Mucosa of gallbladder (tissue), 1 donor: ENCODE measurements around the gene NR2F1. TPM values are rescaled to one million over a fixed set of nuclear protein-coding genes. Genes with fewer than 3 reads are reported as not detected.

ENCODE experiments used
- DNase-seq: peaks from one replicate; pipeline ENCODE4 v3.0.0-alpha.2; 2020; ENCODE audit warnings: low spot score
- total RNA-seq: library from RNA; stranded (reverse); gene quantifications from one replicate; pipeline ENCODE4 v1.2.1, GENCODE V29; 2021
- donor health status: DM: no; HTN: no; CAD: no.

Gene NR2F1
- total RNA-seq, 1 donor from 2014 or later, result 162 TPM

GRCh38 chr5:93603793-93604643 is 21.0 kb downstream of the NR2F1 start:
- DNase-seq, result no peak

GRCh38 chr5:93604644-93605515 is 21.9 kb downstream of the NR2F1 start:
- DNase-seq, result no peak

- no peak for DNase-seq
Observed at GRCh38 chr5:93606382-93606752, 23.3 kb downstream of the NR2F1 start.

GRCh38 chr5:93607367-93608258 is 24.6 kb downstream of the NR2F1 start:
- DNase-seq, result no peak

- DNase-seq, result no peak
Observed at GRCh38 chr5:93608855-93609254, 25.8 kb downstream of the NR2F1 start.

- DNase-seq, result no peak
Observed at GRCh38 chr5:93609762-93610161, 26.7 kb downstream of the NR2F1 start.

GRCh38 chr5:93610581-93611272 is 27.7 kb downstream of the NR2F1 start:
- DNase-seq, result no peak

GRCh38 chr5:93611273-93611975 is 28.4 kb downstream of the NR2F1 start:
- DNase-seq, result no peak

GRCh38 chr5:93611976-93612854 is 29.2 kb downstream of the NR2F1 start:
- DNase-seq, result no peak

GRCh38 chr5:93612855-93613243 is 29.8 kb downstream of the NR2F1 start:
- DNase-seq, result no peak

- DNase-seq, result no peak
Observed at GRCh38 chr5:93616538-93617174, 33.6 kb downstream of the NR2F1 start.

GRCh38 chr5:93620487-93621326 is 37.7 kb downstream of the NR2F1 start:
- DNase-seq, result peak; percentile 68

- peak; percentile 72 for DNase-seq
Observed at GRCh38 chr5:93621327-93621798, 38.3 kb downstream of the NR2F1 start.

- no peak for DNase-seq
Observed at GRCh38 chr5:93622240-93622885, 39.3 kb downstream of the NR2F1 start.

GRCh38 chr5:93623153-93623552 is 40.1 kb downstream of the NR2F1 start:
- DNase-seq, result no peak

GRCh38 chr5:93626801-93627200 is 43.8 kb downstream of the NR2F1 start:
- DNase-seq, result no peak

GRCh38 chr5:93632327-93632726 is 49.3 kb downstream of the NR2F1 start:
- no peak for DNase-seq
